CD4-positive, alpha-beta T cell treated with Interleukin-17A for 1 hour (primary cell): ENCODE data around the gene TCF7L2.
"Not testable (repeated sequence)": the region's sequence is repeated elsewhere in the genome, so short reads cannot be mapped to it uniquely, and the experiment has no call there.

ENCODE experiments used
- DNase-seq: peaks from one replicate; pipeline ENCODE4 v3.0.0-alpha.2; 2020

TCF7L2 gene

GRCh38 chr10:113049881-113050280, 99.8 kb downstream of the TCF7L2 start:
- DNase-seq: no peak

- no peak for DNase-seq
These were observed 102.2 kb downstream of the TCF7L2 start for GRCh38 chr10:113052076-113052830.

GRCh38 chr10:113053091-113053490, 103.0 kb downstream of the TCF7L2 start:
- no peak for DNase-seq

GRCh38 chr10:113053881-113054280, 103.8 kb downstream of the TCF7L2 start:
- no peak for DNase-seq

- no peak for DNase-seq
These were observed 105.4 kb downstream of the TCF7L2 start for GRCh38 chr10:113055458-113055857.

- DNase-seq: no peak
These were observed 106.0 kb downstream of the TCF7L2 start for GRCh38 chr10:113056030-113056429.

GRCh38 chr10:113056441-113057021, 106.5 kb downstream of the TCF7L2 start:
- no peak for DNase-seq

- DNase-seq: no peak
These were observed 108.0 kb downstream of the TCF7L2 start for GRCh38 chr10:113057948-113058522.

- no peak for DNase-seq
These were observed 108.7 kb downstream of the TCF7L2 start for GRCh38 chr10:113058523-113059370.

- DNase-seq: no peak
These were observed 109.3 kb downstream of the TCF7L2 start for GRCh38 chr10:113059371-113059780.

- no peak for DNase-seq
These were observed 110.4 kb downstream of the TCF7L2 start for GRCh38 chr10:113060201-113061053.

GRCh38 chr10:113061054-113061430, 111.0 kb downstream of the TCF7L2 start:
- no peak for DNase-seq

- DNase-seq: no peak
These were observed 111.5 kb downstream of the TCF7L2 start for GRCh38 chr10:113061557-113061956.

GRCh38 chr10:113063043-113063967, 113.3 kb downstream of the TCF7L2 start:
- DNase-seq: no peak

- DNase-seq: no peak
These were observed 114.0 kb downstream of the TCF7L2 start for GRCh38 chr10:113064039-113064438.

- DNase-seq: not testable (repeated sequence)
These were observed 116.1 kb downstream of the TCF7L2 start for GRCh38 chr10:113066120-113066519.

- DNase-seq: no peak
These were observed 116.7 kb downstream of the TCF7L2 start for GRCh38 chr10:113066561-113067312.

- no peak for DNase-seq
These were observed 117.5 kb downstream of the TCF7L2 start for GRCh38 chr10:113067501-113067900.

- no peak for DNase-seq
These were observed 118.3 kb downstream of the TCF7L2 start for GRCh38 chr10:113068178-113068890.

GRCh38 chr10:113069595-113069994, 119.5 kb downstream of the TCF7L2 start:
- no peak for DNase-seq
